ENCODE measurements around the gene CHRNA5. TPM values are rescaled to one million over a fixed set of nuclear protein-coding genes. Genes with fewer than 3 reads are reported as not detected.
"Not testable (repeated sequence)": the region's sequence is repeated elsewhere in the genome, so short reads cannot be mapped to it uniquely, and the experiment has no call there.

The CHRNA5 gene
- total and polyA plus RNA-seq, 10 donors = 0.11 to 2.2 (median 0.55) TPM

GRCh38 chr15:78552597-78552996 lies 12.7 kb upstream of the CHRNA5 start:
- H3K4me1 ChIP-seq = no peaks in the 10 kb centered on the region
- no peaks in the 10 kb centered on the region for H3K27me3 ChIP-seq (replicated peaks in 1 of 7)
- TF ChIP-seq CTCF (IDR thresholded peaks at IDR 0.05 in 8 of 11, conservative IDR thresholded peaks at IDR 0.05 in 3 of 11) = no peak
- TF ChIP-seq POLR2A (IDR thresholded peaks at IDR 0.05) = no peak
- TF ChIP-seq POLR2AphosphoS5 (IDR thresholded peaks at IDR 0.05) = no peak
- no peak for DNase-seq
- no peak overlapping the region for H3K4me3 ChIP-seq
- 80 to 96% (median 82%) methylated on average over 5 of the region's 5 CpGs for WGBS, 5 donors
- peaks cover 0 to 41% (median 37%) of the 10 kb centered on the region in 6 donors for H3K36me3 ChIP-seq
- no peaks in the 10 kb centered on the region for H3K9me3 ChIP-seq
- no peak overlapping the region for H3K27ac ChIP-seq
- intact Hi-C loops (cut with DNase I; ENCODE audit: low total_unique reads) = no loop called here

- intact Hi-C loops (cut with DNase I; ENCODE audit: low total_unique reads) = not testable (repeated sequence)
Measured at GRCh38 chr15:78560201-78560600, 5.1 kb upstream of the CHRNA5 start.

GRCh38 chr15:78561490-78561889 lies 3.8 kb upstream of the CHRNA5 start:
- Histone ChIP-seq H3K27me3 (replicated peaks in 1 of 7) (peaks cover 0 to 15% (median 5%) of the 10 kb centered on the region in 7 donors), H3K27ac (no peak overlapping the region), H3K9me3 (no peaks in the 10 kb centered on the region), H3K4me3 (no peak overlapping the region), H3K36me3 (no peaks in the 10 kb centered on the region), H3K4me1 (peaks cover 8 to 20% (median 16%) of the 10 kb centered on the region in 6 donors)
- 80 to 91% (median 86%) methylated on average over 5 of the region's 5 CpGs for WGBS, 5 donors
- no peak for DNase-seq
- intact Hi-C loops (cut with DNase I; ENCODE audit: low total_unique reads) = no loop called here
- TF ChIP-seq POLR2A (IDR thresholded peaks at IDR 0.05) = no peak
- TF ChIP-seq POLR2AphosphoS5 (IDR thresholded peaks at IDR 0.05) = no peak
- no peak for TF ChIP-seq CTCF (IDR thresholded peaks at IDR 0.05 in 8 of 11, conservative IDR thresholded peaks at IDR 0.05 in 3 of 11)

More at GRCh38 chr15:78560201-78560600, 5.1 kb upstream of the CHRNA5 start:
- H3K27ac ChIP-seq; H3K36me3 ChIP-seq; H3K4me1 ChIP-seq; H3K27me3 ChIP-seq (replicated peaks in 1 of 7); H3K9me3 ChIP-seq; DNase-seq; H3K4me3 ChIP-seq: not testable (repeated sequence)
- WGBS, 5 donors = 93 to 99% (median 98%) methylated on average over 10 of the region's 10 CpGs

GRCh38 chr15:78563092-78563491 lies 2.2 kb upstream of the CHRNA5 start:
- Histone ChIP-seq H3K4me1 (peaks cover 8 to 23% (median 17%) of the 10 kb centered on the region in 6 donors), H3K36me3 (no peaks in the 10 kb centered on the region), H3K27ac (no peak overlapping the region), H3K27me3 (replicated peaks in 1 of 7) (peaks cover 0 to 25% (median 8%) of the 10 kb centered on the region in 7 donors), H3K4me3 (no peak overlapping the region), H3K9me3 (no peaks in the 10 kb centered on the region)
- DNase-seq = no peak
- TF ChIP-seq POLR2A (IDR thresholded peaks at IDR 0.05) (no peak), CTCF (IDR thresholded peaks at IDR 0.05 in 8 of 11, conservative IDR thresholded peaks at IDR 0.05 in 3 of 11) (no peak)
- WGBS, 5 donors = 90 to 98% (median 92%) methylated on average over 2 of the region's 2 CpGs
- intact Hi-C loops (cut with DNase I; ENCODE audit: low total_unique reads) = no loop called here

- peak overlapping the region in 4 of 8 donors; percentile 17 to 59 (median 34) for H3K27ac ChIP-seq
Measured at GRCh38 chr15:78564743-78565096, 600 bp upstream of the CHRNA5 start.

More at GRCh38 chr15:78564743-78565096, 600 bp upstream of the CHRNA5 start:
- no peaks in the 10 kb centered on the region for H3K9me3 ChIP-seq
- H3K4me1 ChIP-seq = peaks cover 8 to 23% (median 17%) of the 10 kb centered on the region in 6 donors
- whole genome bisulfite sequencing, 5 donors = 28 to 39% (median 36%) methylated on average over 6 to 11 of the region's 11 CpGs
- no peaks in the 10 kb centered on the region for H3K36me3 ChIP-seq
- intact Hi-C loops (cut with DNase I; ENCODE audit: low total_unique reads) = no loop called here
- no peak for DNase-seq
- H3K27me3 ChIP-seq (replicated peaks in 1 of 7) = peaks cover 0 to 25% (median 8%) of the 10 kb centered on the region in 7 donors
- peak overlapping the region in 7 of 8 donors; percentile 50 to 94 (median 69) for H3K4me3 ChIP-seq
- no peak for TF ChIP-seq CTCF (IDR thresholded peaks at IDR 0.05 in 8 of 11, conservative IDR thresholded peaks at IDR 0.05 in 3 of 11)
- TF ChIP-seq POLR2AphosphoS5 (IDR thresholded peaks at IDR 0.05) = no peak
- TF ChIP-seq POLR2A (IDR thresholded peaks at IDR 0.05) = no peak

Data from spleen (tissue), 11 donors.